Gastroesophageal sphincter (tissue), 4 donors: ENCODE results near the gene LELP1. TPM values are rescaled to one million over a fixed set of nuclear protein-coding genes. Genes with fewer than 3 reads are reported as not detected.

Experiments used
- ATAC-seq: fragments of 150-250 bp; one replicate; pipeline ENCODE4 v1.9.1; 2016; ENCODE audit warnings: mild to moderate bottlenecking, moderate library complexity
- H3K27ac ChIP-seq, 4 donors: fragments of 200-600 bp; sonication (generic) in 3 of 4; 1 replicate in 3 of 4; 2 replicates in 1 of 4; pipeline ENCODE4 v1.5.1; 2016 to 2019
- H3K27me3 ChIP-seq: fragments of 200-600 bp; sonication (generic); one replicate; pipeline ENCODE4 v1.5.1; 2019
- H3K36me3 ChIP-seq, 2 donors: fragments of 200-600 bp; sonication (generic); one replicate each; pipeline ENCODE4 v1.5.1; 2019; ENCODE audit warnings: control low read depth in 1 of 2
- H3K4me1 ChIP-seq, 3 donors: fragments of 200-600 bp; sonication (generic); 1 replicate in 2 of 3; 2 replicates in 1 of 3; pipeline ENCODE4 v1.5.1; 2016 to 2019; ENCODE audit warnings: control low read depth in 2 of 3
- H3K4me3 ChIP-seq, 2 donors: fragments of 200-600 bp; sonication (generic); one replicate each; pipeline ENCODE4 v1.5.1; 2019; ENCODE audit warnings: mild to moderate bottlenecking in 1 of 2, moderate library complexity in 1 of 2
- H3K9me3 ChIP-seq, 3 donors: fragments of 200-600 bp; sonication (generic); one replicate each; pipeline ENCODE4 v1.5.1; 2017 to 2019; ENCODE audit warnings: control low read depth in 2 of 3
- CTCF ChIP-seq, 4 experiments: fragments of 200-600 bp in 2 of 4; fragments of 450-650 bp in 2 of 4; sonication (generic) in 1 of 4; IDR thresholded peaks; one replicate each; pipeline ENCODE4 v1.5.1; 2017 to 2019; ENCODE audit warnings: antibody characterized with exemption in 4 of 4, mild to moderate bottlenecking in 2 of 4, moderate library complexity in 2 of 4
- EP300 ChIP-seq: sonication (generic); formaldehyde crosslinking; IDR thresholded peaks from one replicate; pipeline ENCODE4 v1.6.1; 2017; ENCODE audit warnings: antibody characterized with exemption, mild to moderate bottlenecking
- POLR2A ChIP-seq, 2 donors: fragments of 450-650 bp; IDR thresholded peaks; one replicate each; pipeline ENCODE4 v1.6.1; 2017; ENCODE audit warnings: antibody characterized with exemption in 2 of 2, mild to moderate bottlenecking in 2 of 2, moderate library complexity in 1 of 2
- POLR2AphosphoS5 ChIP-seq: sonication (generic); formaldehyde crosslinking; IDR thresholded peaks from one replicate; pipeline ENCODE4 v1.6.1; 2017; ENCODE audit warnings: antibody characterized with exemption
- WGBS, 2 donors: methylation state at CpG; one replicate each; pipeline ENCODE4 v1.1.5; 2018; ENCODE audit warnings: low coverage in 1 of 2; 5-methylcytosine and 5-hydroxymethylcytosine counted together
- total RNA-seq, 4 donors: library from RNA; depleted of rRNA; stranded (reverse); fragments of >200 nt; gene quantifications; one replicate each; pipeline ENCODE4 v1.1.0, GENCODE V29; 2016

The LELP1 gene
- total RNA-seq, result not detected

- WGBS, 2 donors, result 20% methylated on average over 1 of the region's 1 CpG; no CpG with 5 or more reads in 1 of the 2 donors
- Histone ChIP-seq H3K4me1 (no peaks in the 10 kb centered on the region), H3K27me3 (peaks cover 6% of the 10 kb centered on the region), H3K36me3 (no peaks in the 10 kb centered on the region), H3K27ac (no peak within 1 kb of the TSS), H3K4me3 (no peak within 1 kb of the TSS), H3K9me3 (no peaks in the 10 kb centered on the region)
- no peak for ATAC-seq
- TF ChIP-seq EP300 (no peak), CTCF (IDR thresholded peaks at IDR 0.05) (no peak), POLR2A (IDR thresholded peaks at IDR 0.05) (no peak), POLR2AphosphoS5 (no peak)
Measured at GRCh38 chr1:153203130-153203529, at the start of gene LELP1. Gene LELP1, plus strand, starts transcription at chr1:153203430. Its CDS starts 1,278 bp downstream, at chr1:153204708.

GRCh38 chr1:153155541-153155940, 47.7 kb upstream of the LELP1 start:
- H3K27ac ChIP-seq, result no peak overlapping the region
- H3K4me1 ChIP-seq, result no peaks in the 10 kb centered on the region
- H3K4me3 ChIP-seq, result no peak overlapping the region
- TF ChIP-seq EP300 (no peak), POLR2A (IDR thresholded peaks at IDR 0.05) (no peak), CTCF (IDR thresholded peaks at IDR 0.05) (no peak), POLR2AphosphoS5 (no peak)
- no peaks in the 10 kb centered on the region for H3K36me3 ChIP-seq
- peaks cover 0 to 18% (median 0%) of the 10 kb centered on the region in 3 donors for H3K9me3 ChIP-seq
- 85 to 89% methylated on average over 1 to 2 of the region's 2 CpGs for WGBS, 2 donors
- no peak for ATAC-seq
- H3K27me3 ChIP-seq, result no peaks in the 10 kb centered on the region

GRCh38 chr1:153168686-153169085, 34.5 kb upstream of the LELP1 start:
- ATAC-seq, result no peak
- Histone ChIP-seq H3K27ac (no peak overlapping the region), H3K36me3 (no peaks in the 10 kb centered on the region), H3K4me3 (no peak overlapping the region), H3K9me3 (no peaks in the 10 kb centered on the region), H3K27me3 (no peaks in the 10 kb centered on the region), H3K4me1 (no peaks in the 10 kb centered on the region)
- 48 to 57% methylated on average over 2 of the region's 2 CpGs for WGBS, 2 donors
- TF ChIP-seq POLR2A (IDR thresholded peaks at IDR 0.05) (no peak), CTCF (IDR thresholded peaks at IDR 0.05) (no peak), EP300 (no peak), POLR2AphosphoS5 (no peak)

- H3K4me3 ChIP-seq, result no peak overlapping the region
- TF ChIP-seq POLR2AphosphoS5 (no peak), CTCF (IDR thresholded peaks at IDR 0.05) (no peak), POLR2A (IDR thresholded peaks at IDR 0.05) (no peak), EP300 (no peak)
- H3K4me1 ChIP-seq, result no peaks in the 10 kb centered on the region
- ATAC-seq, result no peak
- no peaks in the 10 kb centered on the region for H3K36me3 ChIP-seq
- H3K9me3 ChIP-seq, result peaks cover 0 to 8% (median 0%) of the 10 kb centered on the region in 3 donors
- no peak overlapping the region for H3K27ac ChIP-seq
- no peaks in the 10 kb centered on the region for H3K27me3 ChIP-seq
Measured at GRCh38 chr1:153174624-153175023, 28.6 kb upstream of the LELP1 start.

GRCh38 chr1:153178922-153179321, 24.3 kb upstream of the LELP1 start:
- TF ChIP-seq POLR2A (IDR thresholded peaks at IDR 0.05), result no peak
- TF ChIP-seq POLR2AphosphoS5, result no peak
- no peak for TF ChIP-seq EP300
- TF ChIP-seq CTCF (IDR thresholded peaks at IDR 0.05), result no peak
- H3K4me1 ChIP-seq, result no peaks in the 10 kb centered on the region
- H3K36me3 ChIP-seq, result no peaks in the 10 kb centered on the region
- no peak overlapping the region for H3K4me3 ChIP-seq
- ATAC-seq, result no peak
- no peak overlapping the region for H3K27ac ChIP-seq
- no peaks in the 10 kb centered on the region for H3K27me3 ChIP-seq
- peaks cover 0 to 16% (median 0%) of the 10 kb centered on the region in 3 donors for H3K9me3 ChIP-seq
